ENCODE results near the gene SEZ6L2.

GRCh38 chr16:29837841-29838240 is 61.5 kb downstream of the SEZ6L2 start:
- no peak for TF ChIP-seq NFE2L2 (IDR thresholded peaks at IDR 0.05; ENCODE audit: low read length)
- TF ChIP-seq NR2C2 (CRISPR knock-in tag; IDR thresholded peaks at IDR 0.05; ENCODE audit: borderline replicate concordance), result no peak
- no peak for TF ChIP-seq CTCF (CRISPR knock-in tag; IDR thresholded peaks at IDR 0.05)
- no peak for TF ChIP-seq ZNF446 (CRISPR knock-in tag; IDR thresholded peaks at IDR 0.05)
- TF ChIP-seq ARID2 (CRISPR knock-in tag; IDR thresholded peaks at IDR 0.05; ENCODE audit: borderline replicate concordance), result no peak
- no peak for TF ChIP-seq SNAI1 (CRISPR knock-in tag; IDR thresholded peaks at IDR 0.05; ENCODE audit: borderline replicate concordance)
- TF ChIP-seq HNF4G (IDR thresholded peaks at IDR 0.05; ENCODE audit: borderline replicate concordance, low read depth, low read length), result no peak
- TF ChIP-seq HNF4G (CRISPR knock-in tag; IDR thresholded peaks at IDR 0.05; ENCODE audit: borderline replicate concordance, low read depth), result no peak
- TF ChIP-seq ZFX (CRISPR knock-in tag; IDR thresholded peaks at IDR 0.05; ENCODE audit: low read depth), result no peak
- no peak for TF ChIP-seq IKZF4 (CRISPR knock-in tag; IDR thresholded peaks at IDR 0.05; ENCODE audit: borderline replicate concordance, low read depth, not compliant biosample characterization)
- TF ChIP-seq ZNF281 (CRISPR knock-in tag; IDR thresholded peaks at IDR 0.05; ENCODE audit: borderline replicate concordance), result no peak
- no peak for TF ChIP-seq PBX3 (CRISPR knock-in tag; IDR thresholded peaks at IDR 0.05; ENCODE audit: borderline replicate concordance)

All from HepG2 (cell line).